GM19467 (cell line): ENCODE data around the gene FOLR1.

Experiments used
- ATAC-seq: cut with Tn5 transposase; IDR thresholded peaks from one replicate; pipeline ENCODE4 v1.9.1; 2021; ENCODE audit warnings: mild to moderate bottlenecking, moderate library complexity; ENCODE audit not compliant: unreplicated experiment

Gene FOLR1

DNA sequence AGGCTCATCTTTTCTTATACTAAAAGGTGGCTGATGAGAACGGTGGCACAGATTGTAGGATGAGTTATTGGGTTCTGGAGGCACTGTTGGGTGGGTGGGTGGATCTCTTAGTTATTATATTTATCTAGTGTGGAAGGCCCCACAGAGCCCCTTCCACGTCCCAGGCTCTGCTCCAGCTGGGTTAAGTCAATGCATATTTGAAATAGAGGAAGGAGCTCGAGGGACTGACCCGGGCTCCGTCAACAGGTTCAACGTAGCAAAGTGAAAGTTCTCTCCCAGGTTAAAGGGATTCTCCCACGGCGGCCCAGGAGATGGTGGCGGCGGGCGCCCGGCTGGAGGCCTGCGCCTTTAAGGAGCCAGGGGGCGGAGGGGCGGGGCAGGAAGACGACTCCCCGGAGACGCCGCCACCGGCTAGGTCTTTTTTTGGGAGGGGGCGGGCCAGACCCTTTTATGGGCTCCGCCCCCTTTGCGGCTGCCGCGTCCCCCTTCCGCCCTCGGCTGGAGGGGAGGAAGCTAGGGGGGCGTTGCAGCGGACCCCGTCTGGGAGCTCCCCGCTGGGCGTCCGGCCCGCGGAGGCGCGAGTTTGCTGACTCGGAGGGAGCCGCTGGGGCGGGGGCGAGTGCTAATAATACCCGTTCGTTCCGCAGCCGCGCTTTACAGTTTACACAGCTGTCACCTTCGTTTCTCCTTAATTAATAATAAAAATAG, 31.1 kb downstream of the FOLR1 start:
- ATAC-seq, result peak; percentile 53

DNA sequence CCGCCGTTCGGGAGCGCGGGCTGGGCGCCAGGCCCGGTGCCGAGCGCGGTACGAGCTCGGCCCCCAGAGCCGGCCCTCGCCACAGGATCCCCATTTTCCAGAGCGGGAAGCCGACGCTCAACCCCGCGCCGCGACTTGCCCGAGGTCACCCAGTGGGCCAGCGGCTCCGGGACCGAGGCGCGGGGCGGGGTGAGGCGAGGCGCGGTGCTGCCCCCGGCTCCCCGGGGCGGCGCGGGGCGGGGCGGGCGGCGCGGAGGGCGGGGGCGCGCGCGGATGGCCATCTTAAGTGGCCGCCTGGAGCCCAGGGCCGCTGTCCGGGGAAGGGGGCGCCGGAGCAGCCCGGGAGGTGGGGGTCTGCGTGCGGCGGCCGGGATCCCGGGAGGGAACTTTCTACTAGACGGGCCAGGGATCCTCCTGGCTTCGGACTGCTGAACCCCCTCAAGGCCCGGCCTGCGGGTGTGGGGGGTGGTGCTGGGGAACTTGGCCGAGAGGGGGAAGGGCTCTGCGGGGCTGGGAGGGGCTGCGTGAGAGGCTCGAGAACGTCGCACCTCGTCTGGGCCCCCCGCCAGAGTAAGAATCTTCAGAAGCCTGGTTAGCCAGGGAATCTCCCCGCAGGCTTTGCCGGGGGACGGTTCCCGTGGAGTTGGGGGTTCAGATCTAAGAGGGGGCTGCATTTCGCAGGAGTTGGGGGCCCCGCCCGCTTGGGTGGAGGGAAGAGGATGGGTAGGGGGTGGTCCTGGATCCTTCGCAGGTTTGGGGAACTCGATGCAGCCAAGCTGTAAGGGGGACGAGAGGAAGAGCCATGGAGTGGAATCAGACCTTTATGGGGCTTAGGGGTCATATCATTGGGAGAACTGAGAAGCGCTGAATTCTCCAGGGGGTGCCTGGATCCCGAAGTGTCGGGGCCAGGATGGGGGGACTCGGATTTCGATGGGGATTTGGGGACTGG, 31.9 kb downstream of the FOLR1 start:
- ATAC-seq, result peak; percentile 37

DNA sequence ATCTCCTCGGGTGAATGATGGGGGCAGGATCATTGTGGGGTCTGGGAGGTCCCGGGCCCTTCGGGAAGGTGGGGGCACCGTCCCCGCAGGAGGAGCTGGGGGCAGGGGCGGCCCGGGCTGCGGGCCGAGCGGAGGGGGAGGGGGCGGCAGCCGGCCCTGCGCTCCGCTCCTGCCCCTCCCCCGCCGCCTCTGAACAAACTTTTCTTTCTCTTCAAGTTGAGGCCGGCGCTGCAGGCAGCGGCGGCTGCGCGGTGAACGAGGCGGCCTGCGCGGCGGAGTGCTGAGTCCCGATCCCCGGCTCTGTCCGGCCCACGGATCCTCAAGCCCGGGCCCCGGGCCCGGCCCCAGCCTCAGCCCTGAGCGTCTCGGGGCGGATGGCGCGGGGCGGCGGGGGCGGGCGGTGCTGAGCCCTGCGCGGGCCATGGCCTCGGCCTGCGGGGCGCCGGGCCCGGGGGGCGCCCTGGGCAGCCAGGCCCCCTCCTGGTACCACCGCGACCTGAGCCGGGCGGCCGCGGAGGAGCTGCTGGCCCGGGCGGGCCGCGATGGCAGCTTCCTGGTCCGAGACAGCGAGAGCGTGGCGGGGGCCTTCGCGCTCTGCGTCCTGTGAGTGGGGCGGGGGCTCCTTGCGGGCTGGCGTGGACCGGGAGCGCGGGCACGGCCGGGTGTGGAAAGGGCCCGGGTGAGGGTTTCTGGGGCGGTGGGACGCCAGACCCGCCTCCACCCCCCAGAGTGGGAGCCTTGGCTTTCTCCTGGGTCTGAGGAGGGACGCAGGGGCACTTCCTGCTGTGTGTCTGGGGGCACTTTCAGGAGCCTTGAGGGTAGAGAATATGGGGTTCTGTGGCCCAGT, 32.8 kb downstream of the FOLR1 start, which contains the start of gene INPPL1:
INPPL1 (plus strand) TSS at position 204 of the 847 bp plus-strand sequence; CDS start at position 422, 218 bp downstream.
- no peak for ATAC-seq

DNA sequence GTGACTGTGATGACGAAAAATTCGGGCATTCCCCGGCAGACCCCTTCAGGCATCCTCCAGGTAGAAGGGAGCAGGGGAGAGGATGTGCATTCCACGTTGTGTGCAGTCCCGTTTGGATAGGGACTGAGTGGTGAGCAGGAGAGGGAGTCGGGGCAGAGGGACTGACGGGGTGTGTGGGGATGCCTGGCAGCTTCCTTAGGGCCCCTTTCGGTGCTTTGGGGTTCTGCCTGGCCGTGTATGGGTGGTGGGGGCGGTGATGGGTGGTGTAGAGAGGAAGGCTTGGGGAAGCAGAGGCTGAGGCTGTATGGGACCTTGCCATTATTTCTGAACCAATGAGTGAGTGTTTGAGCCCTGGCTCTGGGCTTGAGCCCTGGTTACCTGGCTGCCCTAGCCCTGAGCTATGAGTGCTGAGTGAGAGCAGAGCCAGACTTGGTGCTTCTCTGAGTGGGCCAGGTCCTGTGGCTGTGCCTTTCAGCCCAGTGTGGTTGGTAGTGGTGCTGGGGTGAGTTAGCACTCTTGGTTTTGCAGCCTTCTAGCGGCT, 33.5 kb downstream of the FOLR1 start:
- ATAC-seq, result no peak

DNA sequence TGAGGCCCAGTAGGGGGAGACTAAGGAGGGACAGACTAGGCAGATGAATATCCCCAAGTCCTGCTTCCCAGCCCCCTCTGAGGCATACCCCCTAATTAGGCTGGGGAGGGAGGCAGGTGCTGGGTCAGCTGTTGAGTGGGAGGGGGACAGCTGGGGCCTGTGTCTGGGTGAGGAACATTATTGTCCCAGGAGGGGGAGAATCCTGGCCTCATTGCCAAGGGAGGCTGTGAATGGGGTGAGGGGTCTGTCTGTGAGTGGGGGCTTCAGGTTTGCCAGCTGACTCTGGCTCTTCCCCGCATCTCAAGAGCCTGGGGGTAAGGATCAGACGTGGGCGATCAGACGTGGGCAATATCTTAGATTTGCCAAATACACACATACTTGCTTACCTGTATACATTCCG, 34.8 kb downstream of the FOLR1 start:
- no peak for ATAC-seq

DNA sequence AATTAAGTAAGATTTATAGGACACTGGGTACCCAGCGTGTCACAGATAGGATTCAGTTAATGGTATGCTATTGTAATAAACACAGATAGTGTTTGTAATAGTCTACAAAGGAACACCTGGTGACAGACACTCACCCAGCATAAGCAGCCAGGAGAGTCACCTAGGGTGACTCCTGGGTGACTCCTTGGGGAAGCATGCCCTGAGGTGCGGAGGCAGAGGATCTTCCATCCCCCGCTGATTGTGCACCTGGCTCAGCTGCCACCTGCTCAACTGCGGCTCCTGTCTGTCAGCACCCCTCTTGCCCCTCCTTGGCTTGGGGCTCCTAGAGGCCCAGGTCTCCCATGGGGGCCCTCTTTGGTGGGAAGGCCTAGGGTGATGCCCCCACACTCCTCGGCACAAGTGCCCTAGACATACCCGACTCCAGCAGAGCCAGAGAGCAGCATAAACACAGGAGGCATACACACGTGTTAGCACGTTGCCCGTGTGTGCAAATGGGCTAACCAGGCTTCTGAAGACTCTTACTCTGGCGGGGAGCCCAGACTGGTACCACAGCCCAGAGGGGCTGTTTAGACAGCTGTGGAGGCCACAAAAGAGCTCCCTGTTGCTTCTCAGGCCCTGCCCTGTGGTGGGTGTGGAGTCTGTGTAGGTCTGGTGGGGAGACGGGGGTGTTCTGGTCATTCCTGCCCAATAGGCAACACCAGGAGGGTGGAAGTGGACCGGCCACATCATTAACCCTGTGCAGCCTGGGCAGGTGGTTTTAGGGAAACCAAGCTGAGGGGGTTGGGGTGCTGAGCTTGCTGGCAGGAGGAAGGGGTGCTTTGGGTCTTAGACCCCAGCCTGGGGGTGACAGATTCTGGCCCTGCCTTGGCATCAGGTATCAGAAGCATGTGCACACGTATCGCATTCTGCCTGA, 35.6 kb downstream of the FOLR1 start:
- ATAC-seq, result no peak

DNA sequence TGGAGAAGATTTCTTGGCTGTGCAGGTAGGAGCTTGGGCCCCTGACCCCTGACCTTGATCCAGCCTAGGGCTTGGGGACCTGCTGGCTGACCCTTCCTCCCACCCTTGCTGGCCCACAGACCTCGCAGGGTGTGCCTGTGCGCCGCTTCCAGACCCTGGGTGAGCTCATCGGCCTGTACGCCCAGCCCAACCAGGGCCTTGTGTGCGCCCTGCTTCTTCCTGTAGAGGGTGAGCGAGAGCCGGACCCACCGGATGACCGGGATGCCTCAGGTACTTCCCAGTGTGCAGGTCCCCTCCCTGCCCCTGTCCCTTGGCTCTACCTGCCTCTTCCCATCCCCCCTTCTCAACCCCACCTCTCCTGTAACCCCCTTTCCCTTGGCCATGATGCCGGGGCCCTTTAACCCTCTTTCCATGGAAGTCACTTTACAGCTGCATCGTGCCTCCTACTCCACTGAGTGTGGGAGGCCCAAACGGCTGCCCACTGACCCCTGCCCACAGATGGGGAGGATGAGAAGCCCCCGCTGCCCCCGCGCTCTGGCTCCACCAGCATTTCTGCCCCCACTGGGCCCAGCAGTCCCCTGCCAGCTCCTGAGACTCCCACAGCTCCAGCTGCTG, 36.4 kb downstream of the FOLR1 start:
- no peak for ATAC-seq

DNA sequence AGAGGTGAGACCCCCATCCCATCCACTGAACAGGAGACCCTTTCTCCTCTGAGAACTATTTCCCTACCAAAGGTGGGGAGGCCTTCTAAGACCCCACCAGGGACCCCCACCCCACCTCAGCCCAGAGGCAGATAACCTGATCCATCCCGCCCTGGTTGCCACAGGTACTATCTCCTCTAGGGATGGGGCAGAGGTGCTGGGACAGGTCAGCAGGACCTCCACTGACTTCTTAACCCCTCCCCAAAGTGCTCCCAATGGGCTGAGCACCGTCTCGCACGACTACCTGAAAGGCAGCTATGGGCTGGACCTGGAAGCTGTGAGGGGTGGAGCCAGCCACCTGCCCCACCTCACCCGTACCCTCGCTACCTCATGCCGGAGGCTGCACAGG, 36.9 kb downstream of the FOLR1 start:
- ATAC-seq, result no peak

DNA sequence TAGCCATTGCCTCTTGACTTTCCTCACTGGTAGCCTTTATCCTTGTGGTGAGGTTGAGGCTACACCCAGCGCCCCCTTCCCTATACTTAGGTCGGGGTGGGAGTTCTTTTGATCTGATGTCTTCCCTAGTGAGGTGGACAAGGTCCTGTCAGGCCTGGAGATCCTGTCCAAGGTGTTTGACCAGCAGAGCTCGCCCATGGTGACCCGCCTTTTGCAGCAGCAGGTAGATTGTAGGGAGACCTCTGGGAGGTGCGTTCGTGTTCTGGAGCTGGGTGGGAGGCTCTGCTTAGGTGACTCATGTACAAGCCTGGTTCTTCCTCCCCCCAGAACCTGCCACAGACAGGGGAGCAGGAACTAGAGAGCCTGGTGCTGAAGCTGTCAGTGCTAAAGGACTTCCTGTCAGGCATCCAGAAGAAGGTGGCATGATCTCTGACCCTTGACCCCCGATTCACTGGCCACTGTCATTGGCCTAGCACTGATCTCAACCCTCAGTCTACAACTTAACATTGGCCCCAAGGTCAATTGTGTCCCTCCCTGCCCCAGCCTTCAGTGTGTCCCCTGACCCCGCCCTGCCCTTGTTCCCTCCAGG, 37.5 kb downstream of the FOLR1 start:
- ATAC-seq, result no peak

DNA sequence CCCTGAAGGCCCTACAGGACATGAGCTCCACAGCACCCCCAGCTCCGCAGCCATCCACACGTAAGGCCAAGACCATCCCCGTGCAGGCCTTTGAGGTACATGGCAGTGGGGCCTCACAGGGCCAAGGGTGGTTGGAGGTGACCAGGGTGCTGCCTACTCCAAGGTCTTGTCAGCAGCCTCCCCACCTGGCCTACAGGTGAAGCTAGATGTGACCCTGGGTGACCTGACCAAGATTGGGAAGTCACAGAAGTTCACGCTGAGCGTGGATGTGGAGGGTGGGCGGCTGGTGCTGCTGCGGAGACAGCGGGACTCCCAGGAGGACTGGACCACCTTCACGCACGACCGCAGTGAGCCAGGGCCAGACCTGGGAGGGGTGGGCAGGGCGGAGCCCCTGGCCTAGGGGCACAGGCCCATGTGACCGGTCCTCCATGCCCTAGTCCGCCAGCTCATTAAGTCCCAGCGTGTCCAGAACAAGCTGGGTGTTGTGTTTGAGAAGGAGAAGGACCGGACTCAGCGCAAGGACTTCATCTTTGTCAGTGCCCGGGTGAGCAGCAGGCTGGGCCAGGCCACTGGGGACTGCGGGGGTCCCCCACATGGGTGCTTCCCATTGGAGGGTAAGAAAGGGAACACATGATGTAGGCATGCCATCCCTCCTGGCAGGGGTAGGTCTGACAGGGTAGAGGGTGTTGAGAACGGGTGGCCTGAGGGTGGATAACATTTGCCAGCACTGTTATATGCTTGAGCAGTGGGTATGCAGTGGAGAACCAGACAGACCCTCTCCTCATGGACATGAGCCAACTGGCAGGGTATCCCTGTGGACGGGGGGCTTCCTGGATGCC, 38.2 kb downstream of the FOLR1 start:
- no peak for ATAC-seq

DNA sequence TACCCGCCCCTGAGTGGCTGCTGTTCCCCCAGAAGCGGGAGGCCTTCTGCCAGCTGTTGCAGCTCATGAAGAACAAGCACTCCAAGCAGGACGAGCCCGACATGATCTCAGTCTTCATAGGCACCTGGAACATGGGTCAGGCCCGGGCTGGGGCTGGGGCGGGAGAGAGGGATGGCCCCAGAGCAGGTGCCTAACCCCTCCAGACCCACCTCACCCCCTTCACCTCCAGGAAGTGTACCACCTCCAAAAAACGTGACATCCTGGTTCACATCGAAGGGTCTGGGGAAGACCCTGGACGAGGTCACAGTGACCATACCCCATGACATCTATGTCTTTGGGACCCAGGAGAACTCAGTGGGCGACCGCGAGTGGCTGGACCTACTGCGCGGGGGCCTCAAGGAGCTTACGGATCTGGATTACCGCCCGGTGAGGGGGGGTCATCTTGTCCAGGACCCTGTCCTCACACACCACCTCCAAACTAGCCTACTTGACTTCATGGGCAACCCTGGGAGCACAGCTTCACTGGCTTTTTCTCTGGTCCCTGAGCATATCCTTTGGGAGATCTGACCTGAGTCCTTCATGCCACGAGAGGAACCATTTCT, 38.9 kb downstream of the FOLR1 start:
- no peak for ATAC-seq

DNA sequence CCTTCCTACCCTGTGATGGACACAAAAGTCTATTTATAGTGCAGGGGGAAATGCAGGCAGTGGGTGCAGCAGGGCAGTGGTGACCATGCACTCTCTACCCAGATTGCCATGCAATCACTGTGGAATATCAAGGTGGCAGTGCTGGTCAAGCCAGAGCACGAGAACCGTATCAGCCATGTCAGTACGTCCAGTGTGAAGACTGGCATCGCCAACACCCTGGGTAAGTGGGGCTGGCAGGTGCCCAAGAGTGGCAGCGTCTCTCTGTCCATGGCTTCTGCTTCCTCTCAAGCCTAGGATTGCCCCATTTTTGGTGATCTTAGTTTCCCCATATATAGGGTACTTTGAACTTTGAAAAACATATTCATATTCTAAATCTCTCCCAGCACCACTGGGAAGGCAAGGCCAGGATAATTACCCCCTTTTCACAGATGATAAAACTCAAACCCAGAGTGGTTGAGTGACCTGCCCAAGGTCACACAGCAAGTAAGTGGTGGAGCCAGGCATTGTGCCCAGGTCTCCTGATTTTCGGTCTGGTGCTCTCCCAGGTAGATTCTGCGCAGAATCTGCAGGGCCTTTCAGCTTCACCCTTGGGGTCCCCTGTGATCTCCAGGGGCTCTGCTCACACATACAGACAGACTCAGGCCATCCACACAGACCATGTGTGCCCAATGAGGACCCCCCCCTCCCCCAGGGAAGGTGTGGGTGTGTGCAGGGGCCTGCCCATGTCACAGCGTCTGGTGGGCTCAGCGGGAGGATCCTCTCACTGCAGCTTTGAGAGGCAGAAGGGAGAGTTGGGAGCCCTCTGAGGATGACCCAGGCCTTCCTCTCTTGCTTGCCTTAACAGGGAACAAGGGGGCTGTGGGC, 39.7 kb downstream of the FOLR1 start:
- no peak for ATAC-seq

DNA sequence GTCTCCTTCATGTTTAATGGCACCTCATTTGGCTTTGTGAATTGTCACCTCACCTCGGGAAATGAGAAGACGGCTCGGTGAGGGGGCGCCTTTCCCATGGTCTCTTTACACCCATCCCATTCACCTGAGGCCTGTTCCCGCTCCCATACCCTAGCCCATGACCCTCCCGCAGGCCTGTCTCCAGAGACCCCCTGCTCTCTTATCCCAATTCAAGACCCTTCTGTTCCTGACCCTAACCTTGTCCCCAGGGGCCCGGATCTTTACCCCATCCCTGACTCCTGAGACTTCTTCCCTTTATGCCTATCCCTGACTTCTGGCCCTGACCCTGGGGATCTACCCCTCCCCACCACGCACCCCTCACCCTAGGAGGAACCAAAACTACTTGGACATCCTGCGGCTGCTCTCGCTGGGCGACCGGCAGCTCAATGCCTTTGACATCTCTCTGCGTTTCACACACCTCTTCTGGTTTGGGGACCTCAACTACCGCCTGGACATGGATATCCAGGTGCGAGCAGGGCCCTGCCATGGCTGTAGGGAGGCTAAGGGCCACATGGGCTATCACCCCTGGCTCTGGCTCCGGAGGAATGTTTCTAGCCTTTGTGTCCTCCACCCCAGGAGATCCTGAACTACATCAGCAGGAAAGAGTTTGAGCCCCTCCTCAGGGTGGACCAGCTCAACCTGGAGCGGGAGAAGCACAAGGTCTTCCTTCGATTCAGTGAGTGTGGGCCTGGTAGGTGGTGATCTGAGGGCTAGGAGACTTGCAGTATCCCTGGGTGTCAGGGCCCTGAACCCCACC, 40.5 kb downstream of the FOLR1 start:
- ATAC-seq, result no peak

DNA sequence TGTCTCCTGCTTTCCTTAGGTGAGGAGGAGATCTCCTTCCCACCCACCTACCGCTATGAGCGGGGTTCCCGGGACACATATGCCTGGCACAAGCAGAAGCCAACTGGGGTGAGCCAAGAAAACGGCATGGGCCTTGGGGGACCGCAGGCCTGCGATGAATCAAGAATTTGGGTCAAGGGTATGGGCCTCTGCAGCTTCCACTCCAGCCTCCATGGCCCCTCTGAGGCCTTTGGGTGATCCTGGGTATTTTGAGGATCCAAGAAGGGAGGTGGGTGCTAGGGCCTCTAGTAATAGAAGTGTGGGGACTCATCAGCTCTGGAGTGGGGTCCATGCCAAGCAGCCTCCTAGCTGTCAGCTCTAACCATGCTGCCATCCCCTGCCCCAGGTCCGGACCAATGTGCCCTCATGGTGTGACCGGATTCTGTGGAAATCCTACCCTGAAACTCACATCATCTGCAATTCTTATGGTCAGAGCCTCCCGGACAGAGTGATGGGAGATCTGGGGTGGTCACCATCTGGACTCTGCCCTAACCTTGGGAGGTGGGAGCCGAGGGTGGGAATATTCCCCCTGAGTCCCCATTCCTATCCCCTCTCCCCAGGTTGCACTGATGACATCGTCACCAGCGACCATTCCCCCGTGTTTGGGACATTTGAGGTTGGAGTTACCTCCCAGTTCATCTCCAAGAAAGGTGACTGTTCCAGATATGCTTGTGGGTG, 41.3 kb downstream of the FOLR1 start:
- ATAC-seq, result no peak

DNA sequence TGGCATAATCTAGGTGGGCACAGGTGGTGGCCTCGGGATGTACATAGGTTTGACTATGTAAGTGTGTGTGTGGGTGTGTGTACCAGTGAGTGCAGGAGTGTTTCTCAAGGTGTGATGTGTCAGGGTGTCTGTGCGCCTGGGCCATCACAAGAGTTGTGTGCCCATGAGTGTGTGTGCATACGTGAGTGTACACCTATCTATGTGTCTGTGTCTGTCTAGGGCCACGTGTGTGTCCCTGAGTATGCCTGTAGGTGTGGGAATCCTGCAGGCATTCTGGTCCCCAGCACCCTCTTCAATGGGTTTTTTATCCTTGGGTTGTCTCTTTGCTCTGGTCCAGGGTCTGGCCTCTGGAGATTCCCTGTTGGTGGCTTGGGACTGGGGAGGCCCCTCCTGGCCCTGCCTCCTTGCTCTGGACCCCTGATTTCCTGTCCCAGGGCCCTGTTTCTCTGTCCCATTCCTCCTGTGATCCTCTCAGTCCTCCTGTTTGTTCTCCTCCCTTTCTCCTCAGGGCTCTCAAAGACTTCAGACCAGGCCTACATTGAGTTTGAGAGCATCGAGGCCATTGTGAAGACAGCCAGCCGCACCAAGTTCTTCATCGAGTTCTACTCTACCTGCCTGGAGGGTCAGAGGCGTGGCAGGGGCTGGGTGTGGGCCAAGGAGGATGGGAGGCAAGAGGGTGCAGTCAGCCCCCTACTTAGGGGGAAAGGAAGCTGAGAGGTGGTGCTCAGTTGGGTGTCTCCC, 42.0 kb downstream of the FOLR1 start:
- ATAC-seq, result no peak
